ENCODE results near the gene AVPR2.

The AVPR2 gene

DNA sequence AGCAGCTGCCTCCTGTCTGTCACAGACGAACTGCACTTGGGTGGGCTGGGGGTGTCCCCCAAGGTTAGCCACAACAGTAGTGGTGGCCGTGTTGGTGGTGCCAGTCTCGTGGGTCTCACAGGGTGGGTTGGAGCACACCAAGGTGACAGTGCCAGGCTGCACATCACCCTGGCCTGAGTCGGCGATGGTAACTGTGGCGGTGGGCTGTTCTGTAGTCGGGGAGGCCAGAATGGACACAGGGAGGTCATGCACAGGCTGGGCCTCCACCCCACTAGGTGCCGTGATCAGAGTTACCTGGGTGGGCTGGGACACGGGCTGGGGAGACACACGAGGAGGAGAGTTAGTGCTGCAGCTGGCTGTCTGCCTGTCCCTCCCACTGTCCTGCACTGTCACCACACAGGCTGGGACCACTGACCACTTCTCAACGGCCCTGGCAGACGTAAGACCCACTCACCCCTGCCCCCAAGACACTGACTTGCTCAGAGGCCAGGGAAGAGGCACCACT lies 50.8 kb downstream of the AVPR2 start:
- intact Hi-C loops (cut with DNase I), result no loop called here
- no peak for DNase-seq

DNA sequence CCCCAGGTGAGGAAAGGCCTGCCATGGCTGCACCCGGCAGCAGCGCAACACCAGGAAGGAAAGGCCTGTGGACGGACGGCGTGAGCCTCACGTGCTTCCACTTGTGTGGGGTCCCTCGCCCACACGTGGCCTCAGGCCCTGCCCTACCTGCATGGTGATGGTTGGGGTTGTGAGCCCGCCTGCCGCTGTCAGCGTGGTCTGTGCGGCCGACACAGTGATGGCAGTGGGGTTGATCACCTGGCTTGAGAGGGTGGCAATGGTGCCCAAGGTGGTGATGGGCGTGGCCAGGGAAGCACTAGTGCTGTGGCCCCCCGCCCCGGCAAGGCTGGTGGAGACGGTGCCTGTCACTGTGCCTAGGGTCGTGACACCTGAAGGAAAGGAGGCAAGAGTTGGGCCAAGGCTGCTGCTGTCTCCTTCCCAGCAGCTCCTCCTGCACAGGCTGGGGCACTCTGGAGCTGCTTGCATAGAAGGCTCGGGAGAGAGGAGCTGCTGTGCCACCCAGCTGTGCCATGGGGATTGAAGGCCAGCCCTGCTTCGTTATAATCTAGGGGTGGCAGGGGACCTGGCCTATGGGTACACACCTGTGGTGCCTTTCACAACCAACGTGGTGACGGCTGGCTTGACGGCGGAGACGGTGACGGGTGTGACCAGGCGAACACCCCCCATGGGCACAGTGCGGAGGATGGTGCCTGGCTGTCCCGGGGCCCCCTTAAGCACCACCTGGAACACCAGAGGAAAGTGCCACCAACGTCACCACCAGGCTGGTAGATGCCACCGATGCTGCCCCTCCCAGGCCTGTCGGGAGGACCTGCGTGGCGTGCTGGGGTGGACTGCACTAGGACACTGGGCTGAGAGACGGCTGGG lies 51.8 kb downstream of the AVPR2 start:
- intact Hi-C loops (cut with DNase I), result no loop called here

More for the DNA sequence above, 51.8 kb downstream of the AVPR2 start:
- no peak for DNase-seq
